ENCODE data around the gene NEK8.

- TF ChIP-seq, protein P1, sequence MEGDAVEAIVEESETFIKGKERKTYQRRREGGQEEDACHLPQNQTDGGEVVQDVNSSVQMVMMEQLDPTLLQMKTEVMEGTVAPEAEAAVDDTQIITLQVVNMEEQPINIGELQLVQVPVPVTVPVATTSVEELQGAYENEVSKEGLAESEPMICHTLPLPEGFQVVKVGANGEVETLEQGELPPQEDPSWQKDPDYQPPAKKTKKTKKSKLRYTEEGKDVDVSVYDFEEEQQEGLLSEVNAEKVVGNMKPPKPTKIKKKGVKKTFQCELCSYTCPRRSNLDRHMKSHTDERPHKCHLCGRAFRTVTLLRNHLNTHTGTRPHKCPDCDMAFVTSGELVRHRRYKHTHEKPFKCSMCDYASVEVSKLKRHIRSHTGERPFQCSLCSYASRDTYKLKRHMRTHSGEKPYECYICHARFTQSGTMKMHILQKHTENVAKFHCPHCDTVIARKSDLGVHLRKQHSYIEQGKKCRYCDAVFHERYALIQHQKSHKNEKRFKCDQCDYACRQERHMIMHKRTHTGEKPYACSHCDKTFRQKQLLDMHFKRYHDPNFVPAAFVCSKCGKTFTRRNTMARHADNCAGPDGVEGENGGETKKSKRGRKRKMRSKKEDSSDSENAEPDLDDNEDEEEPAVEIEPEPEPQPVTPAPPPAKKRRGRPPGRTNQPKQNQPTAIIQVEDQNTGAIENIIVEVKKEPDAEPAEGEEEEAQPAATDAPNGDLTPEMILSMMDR (IDR thresholded peaks at IDR 0.05): no peak
- TF ChIP-seq POLR2A (IDR thresholded peaks at IDR 0.05): no peak
These were observed 15.8 kb downstream of the NEK8 start for GRCh38 chr17:28744104-28744971.

Data from lower leg skin (tissue), 3 donors.